Left cardiac atrium (tissue), 4 donors: ENCODE data around the gene VDR. TPM values are rescaled to one million over a fixed set of nuclear protein-coding genes. Genes with fewer than 3 reads are reported as not detected.

Experiments
- ATAC-seq, 2 donors: fragments of 200-7000 bp; cut with Tn5 transposase; one replicate each; pipeline ENCODE4 v1.9.1; 2020; ENCODE audit warnings: mild to moderate bottlenecking in 2 of 2, moderate library complexity in 2 of 2
- DNase-seq: peaks from one replicate; pipeline ENCODE4 v3.0.0-alpha.2; 2020
- intact Hi-C, 2 donors: fragments of 100-400 bp; cut with DNase I; formaldehyde crosslinking; loops; one replicate each; pipeline versions ENCODE4 v1.14.1 to v1.15.1; 2022 to 2023
- total RNA-seq, 2 donors: library from RNA; stranded (reverse); fragmentation: NEBNext Ultra II Directional; extraction: Animal tissue kit (Norgen Biotek cat#: 25700); gene quantifications; one replicate each; pipeline ENCODE4 v1.2.1, GENCODE V29; 2021
- donor health status: DM: no; HTN: yes; CAD: no.
- donor health status: DM: no; HTN: yes; CAD: no; lungs with severe emphysema.
- donor health status: DM: yes; HTN: yes; CAD: no.
- donor health status: Dilated cardiomyopathy.

The VDR gene
- total RNA-seq, 2 donors from 2014 or later: 0.74 to 3.1 TPM

GRCh38 chr12:47795121-47795813 lies 109.5 kb downstream of the VDR start:
- DNase-seq (no peak), ATAC-seq (no peak)
- intact Hi-C loops: loop anchor here in 1 of 2 donors (5.0 kb wide), 1 partner anchor 42 kb away; no protein-coding TSS in a partner anchor

- no peak for ATAC-seq
- intact Hi-C loops: loop anchor here in 1 of 2 donors (5.0 kb wide), 1 partner anchor 43 kb away; no protein-coding TSS in a partner anchor
Observed at GRCh38 chr12:47794679-47795078, 110.1 kb downstream of the VDR start.

GRCh38 chr12:47793015-47793681 lies 111.6 kb downstream of the VDR start:
- ATAC-seq (no peak), DNase-seq (no peak)
- intact Hi-C loops: no loop called here

More at GRCh38 chr12:47794679-47795078, 110.1 kb downstream of the VDR start:
- no peak for DNase-seq

DNA sequence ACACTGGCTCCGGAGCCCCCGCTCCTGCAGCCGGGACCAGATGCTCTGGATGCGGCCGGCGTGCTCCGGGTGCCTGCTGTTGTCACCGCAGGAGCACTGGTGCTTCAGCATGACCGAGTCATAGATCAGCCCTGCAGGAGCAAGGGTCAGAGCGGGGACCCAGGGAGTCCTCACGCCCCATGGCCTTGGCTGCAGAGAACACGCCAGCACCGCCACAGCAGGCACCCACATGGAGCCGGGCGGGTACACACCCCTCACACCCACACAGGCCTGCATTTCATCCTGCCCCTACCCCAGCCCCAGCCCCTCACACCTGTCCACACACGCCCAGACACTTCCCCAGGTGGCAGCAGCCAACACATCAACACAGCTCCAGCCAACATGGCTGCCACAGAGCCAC lies 112.9 kb downstream of the VDR start:
- intact Hi-C loops: no loop called here
- no peak for ATAC-seq
- no peak for DNase-seq

Other genes starting within 250 kb of the VDR start
- gene RPAP3, start 199.0 kb downstream of the VDR start, total RNA-seq: 10 to 100 TPM; 22.7 to 22.8 TPM
- under 1 TPM; 0.62 to 0.68 TPM for gene ENDOU, start 179.5 kb downstream of the VDR start, total RNA-seq
- gene RAPGEF3, start 146.1 kb downstream of the VDR start, total RNA-seq: 10 to 100 TPM; 27.3 to 35.9 TPM
- gene SLC48A1, start 131.8 kb downstream of the VDR start, total RNA-seq: 10 to 100 TPM; 22.1 to 28.9 TPM
- gene HDAC7, start 85.1 kb downstream of the VDR start, total RNA-seq: 10 to 100 TPM; 41.6 to 58.0 TPM
- 10 to 100 TPM; 47.9 to 54.9 TPM for gene TMEM106C, start 58.6 kb upstream of the VDR start, total RNA-seq
- gene COL2A1, start 99.5 kb upstream of the VDR start, total RNA-seq: not detected
- 10 to 100 TPM in 1 of 2 donors, 1 to 10 TPM in 1; 7.2 to 10.7 TPM for gene SENP1, start 201.1 kb upstream of the VDR start, total RNA-seq
- 100 to 1,000 TPM; 202 to 260 TPM for gene PFKM, start 214.4 kb upstream of the VDR start, total RNA-seq